WTC11 (cell line): ENCODE measurements around the gene TPRX1. TPM values are rescaled to one million over a fixed set of nuclear protein-coding genes. Genes with fewer than 3 reads are reported as not detected.

ENCODE experiments used
- ATAC-seq: fragments of 200-7000 bp; cut with Tn5 transposase; 2 replicates; pipeline ENCODE4 v1.10.0; 2021; ENCODE audit warnings: mild to moderate bottlenecking, moderate library complexity
- CTCF ChIA-PET: fragments of 300-600 bp; sonication (Branson Sonifier 250); formaldehyde crosslinking; loops from one replicate; lab custom pipeline; 2021; ENCODE audit warnings: antibody characterized with exemption; lab: Charles Lee
- POLR2A ChIA-PET: fragments of 350-600 bp; sonication (Branson Sonifier 250); formaldehyde crosslinking; loops from one replicate; lab custom pipeline; 2021; ENCODE audit warnings: antibody characterized with exemption; lab: Charles Lee
- DNase-seq: peaks from one replicate; pipeline ENCODE4 v3.0.0; 2021; ENCODE audit warnings: low spot score
- H3K27ac Mint-ChIP-seq: 2 replicates; pipeline ENCODE4 v1.8.0; 2021; ENCODE audit warnings: mixed read lengths
- H3K27me3 Mint-ChIP-seq: 2 replicates; pipeline ENCODE4 v1.8.0; 2021; ENCODE audit warnings: low read depth, mild to moderate bottlenecking, moderate library complexity, mixed read lengths
- H3K36me3 Mint-ChIP-seq: 2 replicates; pipeline ENCODE4 v1.8.0; 2021; ENCODE audit warnings: mixed read lengths
- H3K4me1 Mint-ChIP-seq: 2 replicates; pipeline ENCODE4 v1.8.0; 2022; ENCODE audit warnings: mixed read lengths
- H3K4me3 Mint-ChIP-seq: 2 replicates; pipeline ENCODE4 v1.8.0; 2021; ENCODE audit warnings: mild to moderate bottlenecking, moderate library complexity, mixed read lengths
- H3K9me3 Mint-ChIP-seq: 2 replicates; pipeline ENCODE4 v1.8.0; 2021; ENCODE audit warnings: mixed read lengths
- ELF4 ChIP-seq: sonication (generic); formaldehyde crosslinking; IDR thresholded peaks from 2 replicates; pipeline ENCODE4 v1.8.1; 2022; ENCODE audit warnings: low read depth, mild to moderate bottlenecking, moderate library complexity, missing genetic modification reagents
- ESRRA ChIP-seq: sonication (generic); formaldehyde crosslinking; IDR thresholded peaks from 2 replicates; pipeline ENCODE4 v1.8.1; 2022; ENCODE audit warnings: mild to moderate bottlenecking, missing genetic modification reagents, borderline replicate concordance
- ETV6 ChIP-seq: sonication (generic); formaldehyde crosslinking; IDR thresholded peaks from 2 replicates; pipeline ENCODE4 v1.8.1; 2022; ENCODE audit warnings: mild to moderate bottlenecking, missing genetic modification reagents
- FOXP4 ChIP-seq: sonication (generic); formaldehyde crosslinking; IDR thresholded peaks from 2 replicates; pipeline ENCODE4 v1.8.0; 2022; ENCODE audit warnings: mild to moderate bottlenecking, missing genetic modification reagents
- HMGA2 ChIP-seq: fragments of 250-450 bp; sonication (Bioruptor Pico); IDR thresholded peaks from 2 replicates; pipeline ENCODE4 v1.4.0; 2021; ENCODE audit warnings: mild to moderate bottlenecking, moderate library complexity
- IRF1 ChIP-seq: sonication (generic); formaldehyde crosslinking; IDR thresholded peaks from 2 replicates; pipeline ENCODE4 v1.8.0; 2023; ENCODE audit warnings: missing genetic modification reagents
- PRDM15 ChIP-seq: sonication (generic); formaldehyde crosslinking; IDR thresholded peaks from 2 replicates; pipeline ENCODE4 v1.8.0; 2022; ENCODE audit warnings: missing genetic modification reagents
- PRRX2 ChIP-seq: fragments of 250-450 bp; sonication (Bioruptor Pico); IDR thresholded peaks from 2 replicates; pipeline ENCODE4 v1.8.0; 2021; ENCODE audit warnings: mild to moderate bottlenecking
- SP1 ChIP-seq: sonication (generic); formaldehyde crosslinking; conservative IDR thresholded peaks from 2 replicates; pipeline ENCODE4 v1.8.1; 2022; ENCODE audit warnings: missing genetic modification reagents
- TEAD4 ChIP-seq: sonication (generic); formaldehyde crosslinking; IDR thresholded peaks from 2 replicates; pipeline ENCODE4 v1.8.0; 2022; ENCODE audit warnings: mild to moderate bottlenecking, missing genetic modification reagents
- ZNF138 ChIP-seq: sonication (generic); formaldehyde crosslinking; conservative IDR thresholded peaks from 2 replicates; pipeline ENCODE4 v1.8.1; 2022; ENCODE audit warnings: mild to moderate bottlenecking, moderate library complexity, missing genetic modification reagents
- ZNF219 ChIP-seq: sonication (generic); formaldehyde crosslinking; IDR thresholded peaks from 2 replicates; pipeline ENCODE4 v1.8.0; 2023; ENCODE audit warnings: missing genetic modification reagents, mild to moderate bottlenecking, borderline replicate concordance
- ZNF232 ChIP-seq: sonication (generic); formaldehyde crosslinking; IDR thresholded peaks from 2 replicates; pipeline ENCODE4 v1.8.0; 2022; ENCODE audit warnings: mild to moderate bottlenecking, missing genetic modification reagents
- ZNF263 ChIP-seq: sonication (generic); formaldehyde crosslinking; IDR thresholded peaks from 2 replicates; pipeline ENCODE4 v1.8.1; 2022; ENCODE audit warnings: low read depth, mild to moderate bottlenecking, moderate library complexity, missing genetic modification reagents
- ZNF317 ChIP-seq: sonication (generic); formaldehyde crosslinking; IDR thresholded peaks from 2 replicates; pipeline ENCODE4 v1.8.1; 2023; ENCODE audit warnings: low read depth, mild to moderate bottlenecking, moderate library complexity, missing genetic modification reagents, borderline replicate concordance
- ZNF423 ChIP-seq: fragments of 250-450 bp; sonication (Bioruptor Pico); IDR thresholded peaks from 2 replicates; pipeline ENCODE4 v2.1.2; 2022; ENCODE audit warnings: mild to moderate bottlenecking, moderate library complexity
- ZNF671 ChIP-seq: fragments of 250-450 bp; sonication (Bioruptor Pico); IDR thresholded peaks from 2 replicates; pipeline ENCODE4 v1.8.0; 2021; ENCODE audit warnings: mild to moderate bottlenecking
- total RNA-seq: library from RNA; stranded (reverse); gene quantifications from 3 replicates; pipeline ENCODE4 v1.2.3, GENCODE V29; 2021
- TF ChIP-seq, protein P1 (sequence below): sonication (generic); formaldehyde crosslinking; IDR thresholded peaks from 2 replicates; pipeline ENCODE4 v1.8.1; 2022; ENCODE audit warnings: mild to moderate bottlenecking, moderate library complexity, missing genetic modification reagents
- TF ChIP-seq, protein P2 (sequence below): fragments of 250-450 bp; sonication (Bioruptor Pico); conservative IDR thresholded peaks from 2 replicates; pipeline ENCODE4 v1.9.0; 2021; ENCODE audit warnings: mild to moderate bottlenecking
- TF ChIP-seq, protein P3 (sequence below): sonication (generic); formaldehyde crosslinking; IDR thresholded peaks from 2 replicates; pipeline ENCODE4 v1.8.1; 2023; ENCODE audit warnings: mild to moderate bottlenecking, missing genetic modification reagents, borderline replicate concordance

TPRX1 gene
- total RNA-seq, 1 experiment from 2014 or later = not detected

GRCh38 chr19:47780215-47780551 lies 24.2 kb downstream of the TPRX1 start:
- Mint-ChIP-seq H3K27me3 (no peaks in the 10 kb centered on the region), H3K4me1 (peaks cover 30% of the 10 kb centered on the region), H3K36me3 (peaks cover 41% of the 10 kb centered on the region), H3K9me3 (no peaks in the 10 kb centered on the region), H3K27ac (peak overlapping the region; percentile 81), H3K4me3 (peak overlapping the region; percentile 92)
- TF ChIP-seq PRDM15 (CRISPR knock-in tag) = peak; percentile 75
- TF ChIP-seq ZNF317 (CRISPR knock-in tag) = no peak
- no peak for TF ChIP-seq ETV6 (CRISPR knock-in tag)
- no peak for TF ChIP-seq ZNF219 (CRISPR knock-in tag)
- no peak for TF ChIP-seq ZNF232
- TF ChIP-seq, protein P1, sequence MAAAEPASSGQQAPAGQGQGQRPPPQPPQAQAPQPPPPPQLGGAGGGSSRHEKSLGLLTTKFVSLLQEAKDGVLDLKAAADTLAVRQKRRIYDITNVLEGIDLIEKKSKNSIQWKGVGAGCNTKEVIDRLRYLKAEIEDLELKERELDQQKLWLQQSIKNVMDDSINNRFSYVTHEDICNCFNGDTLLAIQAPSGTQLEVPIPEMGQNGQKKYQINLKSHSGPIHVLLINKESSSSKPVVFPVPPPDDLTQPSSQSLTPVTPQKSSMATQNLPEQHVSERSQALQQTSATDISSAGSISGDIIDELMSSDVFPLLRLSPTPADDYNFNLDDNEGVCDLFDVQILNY (CRISPR knock-in tag) = no peak
- no peak for TF ChIP-seq ZNF138
- TF ChIP-seq HMGA2 (CRISPR knock-in tag) = no peak
- POLR2A ChIA-PET = no interaction called here
- CTCF ChIA-PET = interaction anchor here (0.5 to 1.6 kb wide), 4 partner anchors 8 to 43 kb away, joined by 3 to 9 read pairs (median 4); no protein-coding TSS in a partner anchor
- no peak for ATAC-seq
- no peak for DNase-seq

GRCh38 chr19:47779524-47780214 lies 24.7 kb downstream of the TPRX1 start:
- ChIA-PET POLR2A (interaction anchor here (0.7 to 1.2 kb wide), 2 partner anchors 9 to 14 kb away, joined by 3 to 4 read pairs; no protein-coding TSS in a partner anchor), CTCF (interaction anchor here (0.5 to 1.6 kb wide), 5 partner anchors 9 to 67 kb away, joined by 3 to 9 read pairs (median 4); no protein-coding TSS in a partner anchor)
- peak overlapping the region; percentile 65 for H3K27ac Mint-ChIP-seq
- no peak for TF ChIP-seq TEAD4
- TF ChIP-seq PRRX2 (CRISPR knock-in tag) = no peak
- no peak for TF ChIP-seq IRF1 (CRISPR knock-in tag)
- no peak for TF ChIP-seq SP1 (CRISPR knock-in tag)
- TF ChIP-seq, protein P2, sequence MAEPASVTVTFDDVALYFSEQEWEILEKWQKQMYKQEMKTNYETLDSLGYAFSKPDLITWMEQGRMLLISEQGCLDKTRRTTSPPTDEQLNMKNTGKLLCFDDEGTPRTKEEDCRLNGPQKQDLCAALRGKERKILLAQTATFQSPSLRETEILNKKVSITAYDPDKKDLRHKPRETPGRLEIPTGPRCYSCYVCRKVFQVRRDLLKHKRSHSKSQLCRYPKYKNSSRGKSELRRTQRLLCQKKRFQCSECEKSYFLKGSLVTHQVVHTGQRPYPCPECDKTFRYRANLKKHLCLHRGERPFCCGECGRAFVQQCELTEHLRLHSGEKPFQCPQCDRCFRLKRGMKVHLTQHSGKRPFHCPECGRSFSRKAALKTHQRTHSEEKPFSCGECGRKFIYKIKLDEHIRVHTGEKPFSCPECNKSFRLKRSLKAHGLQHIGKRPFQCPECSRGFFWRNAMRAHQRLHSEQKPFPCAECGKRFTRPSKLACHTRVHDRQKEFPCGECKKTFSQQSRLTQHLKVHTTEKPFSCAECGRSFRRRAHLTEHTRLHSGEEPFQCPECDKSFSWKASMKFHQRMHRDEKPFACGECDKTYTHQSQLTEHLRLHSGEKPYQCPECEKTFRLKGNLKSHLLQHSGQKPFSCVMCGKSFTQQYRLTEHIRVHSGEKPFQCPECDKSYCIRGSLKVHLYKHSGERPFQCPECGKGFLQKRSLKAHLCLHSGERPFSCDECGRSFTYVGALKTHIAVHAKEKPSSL (CRISPR knock-in tag) = no peak
- TF ChIP-seq, protein P3, sequence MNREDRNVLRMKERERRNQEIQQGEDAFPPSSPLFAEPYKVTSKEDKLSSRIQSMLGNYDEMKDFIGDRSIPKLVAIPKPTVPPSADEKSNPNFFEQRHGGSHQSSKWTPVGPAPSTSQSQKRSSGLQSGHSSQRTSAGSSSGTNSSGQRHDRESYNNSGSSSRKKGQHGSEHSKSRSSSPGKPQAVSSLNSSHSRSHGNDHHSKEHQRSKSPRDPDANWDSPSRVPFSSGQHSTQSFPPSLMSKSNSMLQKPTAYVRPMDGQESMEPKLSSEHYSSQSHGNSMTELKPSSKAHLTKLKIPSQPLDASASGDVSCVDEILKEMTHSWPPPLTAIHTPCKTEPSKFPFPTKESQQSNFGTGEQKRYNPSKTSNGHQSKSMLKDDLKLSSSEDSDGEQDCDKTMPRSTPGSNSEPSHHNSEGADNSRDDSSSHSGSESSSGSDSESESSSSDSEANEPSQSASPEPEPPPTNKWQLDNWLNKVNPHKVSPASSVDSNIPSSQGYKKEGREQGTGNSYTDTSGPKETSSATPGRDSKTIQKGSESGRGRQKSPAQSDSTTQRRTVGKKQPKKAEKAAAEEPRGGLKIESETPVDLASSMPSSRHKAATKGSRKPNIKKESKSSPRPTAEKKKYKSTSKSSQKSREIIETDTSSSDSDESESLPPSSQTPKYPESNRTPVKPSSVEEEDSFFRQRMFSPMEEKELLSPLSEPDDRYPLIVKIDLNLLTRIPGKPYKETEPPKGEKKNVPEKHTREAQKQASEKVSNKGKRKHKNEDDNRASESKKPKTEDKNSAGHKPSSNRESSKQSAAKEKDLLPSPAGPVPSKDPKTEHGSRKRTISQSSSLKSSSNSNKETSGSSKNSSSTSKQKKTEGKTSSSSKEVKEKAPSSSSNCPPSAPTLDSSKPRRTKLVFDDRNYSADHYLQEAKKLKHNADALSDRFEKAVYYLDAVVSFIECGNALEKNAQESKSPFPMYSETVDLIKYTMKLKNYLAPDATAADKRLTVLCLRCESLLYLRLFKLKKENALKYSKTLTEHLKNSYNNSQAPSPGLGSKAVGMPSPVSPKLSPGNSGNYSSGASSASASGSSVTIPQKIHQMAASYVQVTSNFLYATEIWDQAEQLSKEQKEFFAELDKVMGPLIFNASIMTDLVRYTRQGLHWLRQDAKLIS (CRISPR knock-in tag) = no peak
- no peak for TF ChIP-seq FOXP4 (CRISPR knock-in tag)
- TF ChIP-seq ELF4 (CRISPR knock-in tag) = no peak
- no peak for TF ChIP-seq ZNF263 (CRISPR knock-in tag)
- no peak for TF ChIP-seq ESRRA
- no peak for TF ChIP-seq ZNF423 (CRISPR knock-in tag)
- no peak for TF ChIP-seq ZNF671 (CRISPR knock-in tag)

More at GRCh38 chr19:47779524-47780214, 24.7 kb downstream of the TPRX1 start:
- Mint-ChIP-seq H3K27me3 (no peaks in the 10 kb centered on the region), H3K9me3 (no peaks in the 10 kb centered on the region), H3K36me3 (peaks cover 39% of the 10 kb centered on the region), H3K4me3 (peak overlapping the region; percentile 92), H3K4me1 (peaks cover 30% of the 10 kb centered on the region)
- DNase-seq (no peak), ATAC-seq (no peak)
